ENCODE data around the gene KLK15.

- no peak; the same call in 1 of the 2 replicates for TF ChIP-seq POLR2AphosphoS5 (IDR thresholded peaks at IDR 0.05; ENCODE audit: borderline replicate concordance, low read depth, low read length)
- no peak for TF ChIP-seq EZH2 (IDR thresholded peaks at IDR 0.05)
- TF ChIP-seq FOXP2 (optimal IDR thresholded peaks at IDR 0.05; ENCODE audit: control extremely low read depth, extremely low read length, insufficient read depth): no peak
Measured at GRCh38 chr19:50794074-50794875, 39.1 kb downstream of the KLK15 start.
